Fibroblast of villous mesenchyme (primary cell): Measurements from ENCODE around the gene VOPP1. TPM values are rescaled to one million over a fixed set of nuclear protein-coding genes. Genes with fewer than 3 reads are reported as not detected.

Experiments
- DNase-seq: peaks from one replicate; pipeline ENCODE4 v3.0.0-alpha.2; 2010; ENCODE audit warnings: low read depth
- H3K4me3 ChIP-seq: 2 replicates; pipeline ENCODE4 v1.5.1; 2011; ENCODE audit warnings: low read depth, mild to moderate bottlenecking, low read length
- total RNA-seq: library from RNA; depleted of rRNA; stranded (reverse); fragments of >200 nt; gene quantifications from 2 replicates; pipeline ENCODE4 v1.2.3, GENCODE V29; 2012
- TF ChIP-seq, protein P1 (sequence below): IDR thresholded peaks from 2 replicates; pipeline ENCODE4 v1.5.1; 2012; ENCODE audit warnings: low read depth, mild to moderate bottlenecking, low read length; ENCODE audit not compliant: insufficient read depth

VOPP1 gene
- total RNA-seq, 1 donor, result 81.2 TPM

GRCh38 chr7:55448526-55448925 lies 123.8 kb downstream of the VOPP1 start:
- TF ChIP-seq, protein P1, sequence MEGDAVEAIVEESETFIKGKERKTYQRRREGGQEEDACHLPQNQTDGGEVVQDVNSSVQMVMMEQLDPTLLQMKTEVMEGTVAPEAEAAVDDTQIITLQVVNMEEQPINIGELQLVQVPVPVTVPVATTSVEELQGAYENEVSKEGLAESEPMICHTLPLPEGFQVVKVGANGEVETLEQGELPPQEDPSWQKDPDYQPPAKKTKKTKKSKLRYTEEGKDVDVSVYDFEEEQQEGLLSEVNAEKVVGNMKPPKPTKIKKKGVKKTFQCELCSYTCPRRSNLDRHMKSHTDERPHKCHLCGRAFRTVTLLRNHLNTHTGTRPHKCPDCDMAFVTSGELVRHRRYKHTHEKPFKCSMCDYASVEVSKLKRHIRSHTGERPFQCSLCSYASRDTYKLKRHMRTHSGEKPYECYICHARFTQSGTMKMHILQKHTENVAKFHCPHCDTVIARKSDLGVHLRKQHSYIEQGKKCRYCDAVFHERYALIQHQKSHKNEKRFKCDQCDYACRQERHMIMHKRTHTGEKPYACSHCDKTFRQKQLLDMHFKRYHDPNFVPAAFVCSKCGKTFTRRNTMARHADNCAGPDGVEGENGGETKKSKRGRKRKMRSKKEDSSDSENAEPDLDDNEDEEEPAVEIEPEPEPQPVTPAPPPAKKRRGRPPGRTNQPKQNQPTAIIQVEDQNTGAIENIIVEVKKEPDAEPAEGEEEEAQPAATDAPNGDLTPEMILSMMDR, result no peak
- no peak for DNase-seq
- no peak overlapping the region for H3K4me3 ChIP-seq

- peak; percentile 37 for DNase-seq
- no peak overlapping the region for H3K4me3 ChIP-seq
- TF ChIP-seq, protein P1, result no peak
Measured at GRCh38 chr7:55444786-55445185, 127.5 kb downstream of the VOPP1 start.

GRCh38 chr7:55441774-55442522 lies 130.4 kb downstream of the VOPP1 start:
- peak; percentile 80 for DNase-seq
- TF ChIP-seq, protein P1, result no peak
- no peak overlapping the region for H3K4me3 ChIP-seq

GRCh38 chr7:55441002-55441401 lies 131.3 kb downstream of the VOPP1 start:
- TF ChIP-seq, protein P1, result no peak
- DNase-seq, result no peak
- no peak overlapping the region for H3K4me3 ChIP-seq

DNA sequence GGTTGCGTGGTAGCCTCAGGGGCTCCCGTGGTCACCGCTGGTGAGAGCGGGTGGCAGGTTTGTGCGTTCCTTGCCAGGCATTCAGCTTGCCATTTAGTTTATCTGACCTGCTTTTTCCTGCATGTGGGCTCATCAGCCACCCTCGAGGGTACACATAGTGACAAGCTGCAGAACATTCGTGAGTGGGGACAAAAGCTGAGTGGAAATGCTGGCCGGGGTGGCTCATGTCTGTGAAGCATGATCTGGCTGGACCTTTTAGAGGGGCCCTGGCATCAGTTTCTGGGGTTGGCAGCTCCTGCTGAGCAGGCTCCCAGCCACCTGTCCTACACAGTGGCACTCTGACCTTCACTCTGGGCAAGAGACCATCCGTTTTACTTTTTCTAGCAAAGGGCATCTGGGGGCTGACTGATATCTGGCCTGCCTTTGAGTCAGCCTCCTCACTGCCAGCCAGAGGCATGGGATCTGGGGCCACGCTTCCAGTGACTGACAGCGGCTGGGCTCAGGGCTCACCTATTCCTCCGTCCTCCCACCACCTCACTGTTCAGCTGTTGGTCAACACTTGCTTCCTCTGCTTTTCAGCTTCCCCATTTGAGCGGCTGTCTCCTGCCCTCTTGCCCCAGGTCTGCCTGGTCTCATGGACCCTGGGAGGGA lies 132.1 kb downstream of the VOPP1 start:
- TF ChIP-seq, protein P1, result no peak
- no peak overlapping the region for H3K4me3 ChIP-seq
- no peak for DNase-seq

DNA sequence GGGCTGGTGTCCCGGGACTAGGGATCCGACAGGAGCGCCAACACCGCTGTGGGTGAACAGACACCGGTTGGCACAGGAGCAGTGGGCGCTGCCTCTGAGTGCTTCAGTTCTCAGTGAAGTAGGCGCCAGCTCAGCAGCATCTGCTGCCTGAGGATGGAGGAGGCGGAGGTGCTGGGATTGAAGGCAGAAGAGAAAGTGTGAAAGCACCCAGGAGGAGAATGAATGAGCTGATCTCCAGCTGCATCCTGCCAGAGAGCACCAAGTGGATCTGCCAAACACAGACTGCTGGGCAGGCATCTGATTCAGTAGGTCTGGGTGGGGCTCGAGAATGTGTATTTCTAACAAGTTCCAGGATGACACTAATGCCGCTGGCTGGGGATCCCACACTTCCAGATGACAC lies 132.7 kb downstream of the VOPP1 start:
- TF ChIP-seq, protein P1, result no peak
- H3K4me3 ChIP-seq, result no peak overlapping the region
- DNase-seq, result peak; percentile 27
